ENCODE measurements around the gene ANKDD1B.
"Not testable (repeated sequence)": the region's sequence is repeated elsewhere in the genome, so short reads cannot be mapped to it uniquely, and the experiment has no call there.

Gene ANKDD1B

DNA sequence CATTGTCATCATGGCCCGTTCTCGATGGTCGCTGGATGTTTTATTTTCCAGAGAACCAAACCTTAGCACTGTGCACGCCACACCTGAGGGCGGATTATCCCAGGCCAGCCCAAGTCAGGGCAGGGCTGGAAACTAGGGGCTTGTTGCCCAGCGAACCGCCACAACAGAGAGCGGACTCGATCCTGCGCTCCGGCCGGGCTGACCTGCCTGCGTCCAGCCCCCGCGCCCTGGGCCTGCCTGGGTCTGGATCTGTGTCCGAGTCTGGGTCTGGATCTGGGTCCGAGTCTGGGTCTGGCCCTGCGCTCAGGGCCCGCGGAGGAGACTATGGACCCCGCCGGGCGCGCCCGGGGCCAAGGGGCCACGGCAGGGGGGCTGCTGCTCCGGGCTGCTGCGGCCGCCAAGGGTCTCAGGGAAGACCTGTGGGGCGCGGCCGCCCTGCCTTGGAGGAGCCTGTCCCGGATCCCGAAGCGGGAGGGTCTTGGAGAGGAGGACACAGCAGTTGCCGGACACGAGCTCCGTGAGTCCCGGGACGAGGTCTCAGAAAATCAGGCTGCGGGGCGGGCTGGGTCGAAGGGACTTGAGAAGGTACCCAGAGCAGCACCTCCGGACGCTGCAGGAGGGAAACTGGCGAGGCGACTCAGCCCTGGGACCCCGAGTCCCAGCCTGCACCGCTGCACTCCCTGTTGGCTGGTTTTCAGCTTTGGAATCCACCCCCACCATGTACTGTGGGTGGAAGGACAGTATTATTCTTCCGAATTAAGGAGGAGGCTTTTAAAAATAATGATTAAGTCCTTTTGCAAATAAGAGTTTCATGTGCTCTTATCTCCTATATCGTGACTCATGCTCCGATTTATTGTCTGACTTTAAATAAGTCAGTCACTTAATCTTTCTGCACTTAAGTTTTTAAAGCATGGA is at the start of gene ANKDD1B:
Gene ANKDD1B, plus strand, starts transcription at position 143 of the 915 bp plus-strand sequence. Its CDS starts 182 bp downstream, at position 325.
- DNase-seq (ENCODE audit: low read depth, low spot score) = no peak

GRCh38 chr5:75565991-75566709 is 45.1 kb upstream of the ANKDD1B start:
- not testable (repeated sequence) for DNase-seq (ENCODE audit: low read depth, low spot score)

DNA sequence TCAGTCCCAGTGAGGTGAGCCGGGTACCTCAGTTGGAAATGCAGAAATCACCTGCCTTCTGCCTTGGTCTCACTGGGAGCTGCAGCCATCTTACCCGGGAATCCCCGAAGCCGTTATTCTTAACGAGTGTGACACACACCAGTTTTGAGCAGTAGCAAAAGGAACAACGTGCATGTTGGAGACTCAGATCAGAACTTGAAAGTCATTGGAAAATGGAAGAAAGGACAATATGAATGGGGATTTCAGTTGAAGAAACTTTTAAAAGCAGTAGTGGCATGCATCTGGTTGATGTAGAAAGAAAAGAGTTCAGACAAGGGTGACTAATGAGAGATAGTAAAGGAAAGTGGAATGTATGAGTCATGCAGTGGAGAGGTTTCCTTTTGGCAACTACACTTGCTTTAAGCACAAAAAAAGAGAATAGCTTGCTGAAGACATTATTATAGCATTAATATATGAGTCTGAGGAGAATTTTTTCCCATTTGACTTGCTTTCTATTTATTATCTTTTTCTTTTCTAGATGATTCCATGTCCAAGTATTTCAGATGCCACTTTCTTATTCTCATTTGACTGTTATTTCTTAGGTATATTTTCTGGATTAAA is 44.4 kb upstream of the ANKDD1B start:
- DNase-seq (ENCODE audit: low read depth, low spot score) = peak; percentile 3

DNA sequence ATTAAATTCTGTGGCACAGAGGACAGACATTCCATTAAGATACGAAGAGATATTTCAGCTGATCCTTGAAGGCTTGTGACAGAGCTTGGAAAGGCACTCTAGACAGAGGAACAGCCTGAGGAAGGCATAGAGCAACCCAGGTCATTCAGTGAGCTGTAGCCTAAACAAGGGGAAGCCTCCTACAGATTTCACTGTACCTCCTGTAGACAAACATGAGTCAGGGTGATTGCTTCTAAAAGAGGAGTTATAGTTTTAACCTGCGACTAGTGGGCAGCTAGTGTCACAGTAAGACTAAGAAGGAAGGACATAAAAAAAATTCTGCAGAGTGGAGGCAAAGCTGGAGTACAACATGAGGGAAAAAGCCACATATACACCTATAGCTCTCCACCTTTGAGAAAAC is 43.5 kb upstream of the ANKDD1B start:
- DNase-seq (ENCODE audit: low read depth, low spot score) = no peak

- no peak for DNase-seq (ENCODE audit: low read depth, low spot score)
These were observed 43.1 kb upstream of the ANKDD1B start for GRCh38 chr5:75568202-75568601.

DNA sequence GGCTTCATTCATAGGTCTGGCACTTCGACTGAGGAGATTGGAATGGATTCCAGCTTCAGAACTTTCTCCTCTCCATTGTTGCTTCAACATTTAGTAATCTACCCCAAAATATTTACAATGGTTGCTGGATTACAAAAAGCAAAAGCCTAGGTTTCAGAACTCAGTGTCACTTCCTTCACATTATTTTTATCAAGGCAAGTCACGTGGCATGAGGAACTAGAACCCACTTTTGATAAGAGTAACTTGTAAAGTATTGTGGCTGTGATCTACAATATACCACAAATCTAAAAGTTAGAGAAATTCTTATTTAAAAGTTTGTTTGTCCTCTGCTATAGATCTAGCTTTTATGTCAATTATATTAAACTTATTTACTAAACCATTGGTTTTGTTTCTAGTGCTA is 39.7 kb upstream of the ANKDD1B start:
- DNase-seq (ENCODE audit: low read depth, low spot score) = no peak

- no peak for DNase-seq (ENCODE audit: low read depth, low spot score)
These were observed 36.5 kb upstream of the ANKDD1B start for GRCh38 chr5:75574791-75575190.

GRCh38 chr5:75578280-75578679 is 33.0 kb upstream of the ANKDD1B start:
- DNase-seq (ENCODE audit: low read depth, low spot score) = not testable (repeated sequence)

- no peak for DNase-seq (ENCODE audit: low read depth, low spot score)
These were observed 26.6 kb upstream of the ANKDD1B start for GRCh38 chr5:75584641-75585040.

DNA sequence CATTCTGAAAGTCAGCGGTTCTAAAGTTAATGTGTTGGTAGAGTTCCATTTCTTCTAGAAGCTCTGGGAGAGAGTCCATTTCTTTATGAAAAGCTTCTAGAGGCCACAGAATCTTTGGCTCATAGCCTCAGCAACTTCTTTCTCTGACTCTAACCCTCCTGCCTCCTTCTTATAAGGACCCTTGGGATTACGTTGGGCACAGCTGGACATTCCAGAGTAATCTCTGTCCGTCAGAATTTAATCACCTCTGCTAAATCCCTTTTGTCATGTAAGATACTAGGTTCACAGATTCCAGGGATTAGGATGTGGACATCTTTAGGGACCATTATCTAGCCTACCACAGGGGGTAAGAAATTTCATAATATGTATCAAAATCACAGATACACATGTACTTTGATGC is 22.6 kb upstream of the ANKDD1B start:
- no peak for DNase-seq (ENCODE audit: low read depth, low spot score)

DNA sequence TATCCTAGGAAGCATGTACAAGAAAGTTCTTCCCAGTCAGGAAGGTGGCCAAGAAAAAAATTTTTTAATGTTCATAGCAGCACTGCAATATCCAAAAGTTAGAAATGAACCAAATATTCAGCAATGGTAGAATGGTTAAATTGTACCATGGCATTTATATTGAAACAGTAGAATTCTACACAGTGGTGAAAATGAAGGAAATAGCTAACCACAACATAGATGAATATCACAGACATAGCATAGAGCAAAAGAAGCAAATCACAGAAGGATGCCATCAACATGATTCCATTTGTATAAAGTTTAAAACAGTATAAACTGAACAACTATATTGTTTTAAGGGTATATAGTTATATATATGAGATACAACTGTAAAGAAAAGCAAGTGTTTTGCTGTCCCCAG is 10.7 kb upstream of the ANKDD1B start:
- DNase-seq (ENCODE audit: low read depth, low spot score) = no peak

DNA sequence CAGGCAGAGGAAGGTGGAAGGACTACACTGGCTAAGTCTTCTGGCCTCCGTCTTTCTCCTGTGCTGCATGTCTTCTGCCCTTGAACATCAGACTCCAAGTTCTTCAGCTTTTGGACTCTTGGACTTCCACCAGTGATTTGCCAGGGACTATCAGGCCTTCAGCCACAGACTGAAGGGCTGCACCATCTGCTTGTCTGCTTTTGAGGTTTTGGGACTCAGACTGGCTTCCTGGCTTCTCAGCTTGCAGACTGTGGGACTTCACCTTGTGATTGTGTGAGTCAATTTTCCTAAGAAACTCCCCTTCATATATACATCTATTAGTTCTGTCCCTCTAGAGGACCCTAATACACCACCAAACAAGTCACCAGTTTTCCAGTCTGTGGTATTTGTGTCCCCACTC is 9.7 kb upstream of the ANKDD1B start:
- no peak for DNase-seq (ENCODE audit: low read depth, low spot score)

DNA sequence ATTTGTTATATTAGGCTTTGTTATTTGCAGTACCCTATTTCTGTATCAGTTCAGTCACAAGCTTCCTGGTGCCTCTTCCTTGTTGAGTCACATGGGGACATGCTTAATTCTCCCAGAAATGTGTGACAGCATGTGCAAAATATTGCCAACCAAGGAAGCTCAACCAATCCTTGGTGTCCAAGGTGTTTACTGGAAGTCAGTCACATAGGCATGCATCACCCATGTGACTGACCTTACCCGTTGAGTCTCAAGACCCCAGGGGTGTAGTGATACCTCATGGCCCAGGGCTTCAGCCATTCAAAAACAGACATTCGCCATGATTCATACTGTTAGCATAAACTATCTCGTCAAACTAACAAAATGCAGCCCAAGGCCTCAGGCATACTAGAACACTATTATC is 9.3 kb upstream of the ANKDD1B start:
- no peak for DNase-seq (ENCODE audit: low read depth, low spot score)

- DNase-seq (ENCODE audit: low read depth, low spot score) = no peak
These were observed 7.9 kb upstream of the ANKDD1B start for GRCh38 chr5:75603371-75603770.

- no peak for DNase-seq (ENCODE audit: low read depth, low spot score)
These were observed 7.4 kb upstream of the ANKDD1B start for GRCh38 chr5:75603821-75604220.

DNA sequence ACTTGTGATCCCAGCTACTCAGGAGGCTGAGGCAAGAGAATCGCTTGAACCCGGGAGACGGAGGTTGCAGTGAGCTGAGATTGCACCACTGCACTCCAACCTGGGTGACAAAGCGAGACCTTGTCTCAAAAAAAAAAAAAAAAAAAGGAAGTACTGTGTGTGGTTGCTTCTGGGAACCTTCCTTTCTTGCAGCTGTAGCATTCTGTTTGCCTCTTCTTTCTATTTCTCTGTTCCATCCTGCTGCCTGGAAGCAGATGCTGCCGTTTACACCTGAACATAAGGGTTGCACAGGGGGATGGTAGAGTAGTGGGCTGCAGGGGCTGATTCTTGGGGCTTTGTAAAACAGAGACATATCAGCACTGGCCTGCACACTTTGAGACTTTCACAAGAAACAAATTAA is 3.9 kb upstream of the ANKDD1B start:
- DNase-seq (ENCODE audit: low read depth, low spot score) = not testable (repeated sequence)

DNA sequence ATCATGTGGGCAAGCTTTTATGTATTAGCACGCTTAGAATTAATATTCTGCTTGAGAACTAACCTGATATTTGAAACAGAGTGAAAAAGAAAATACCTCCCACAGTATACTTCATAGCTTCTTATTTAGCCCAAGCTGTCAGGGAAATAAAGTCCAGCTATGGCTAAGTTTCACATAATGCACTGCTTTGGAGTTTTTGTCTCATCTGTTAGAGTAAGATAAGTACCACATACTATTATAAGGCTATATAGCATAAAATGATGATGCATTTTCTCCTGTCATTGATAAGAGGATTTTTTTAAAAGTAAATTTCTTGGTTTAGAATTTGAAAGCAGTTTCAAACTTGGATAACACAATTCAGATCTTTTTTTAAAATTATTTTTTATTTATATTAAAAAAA is 2.4 kb upstream of the ANKDD1B start:
- DNase-seq (ENCODE audit: low read depth, low spot score) = no peak

DNA sequence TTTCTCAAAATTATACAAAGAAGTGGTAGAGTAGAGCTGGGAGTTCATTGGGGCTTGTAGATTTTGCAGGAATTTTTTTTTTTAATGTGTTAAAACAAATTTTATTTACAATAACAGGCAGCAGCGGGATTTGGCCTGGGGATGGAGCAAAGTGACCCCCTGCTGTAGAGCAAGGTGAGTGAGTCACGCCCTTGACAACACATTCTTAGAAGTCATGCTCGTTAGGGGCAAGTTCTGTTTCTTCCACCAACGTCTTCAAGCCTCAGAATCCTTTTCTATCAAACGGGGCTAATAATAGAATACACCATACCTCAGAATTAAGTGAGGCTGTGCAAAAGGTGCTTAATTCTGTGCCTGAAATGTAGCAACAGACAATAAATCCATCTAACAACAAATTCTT is 1.1 kb upstream of the ANKDD1B start:
- DNase-seq (ENCODE audit: low read depth, low spot score) = peak; percentile 17

DNA sequence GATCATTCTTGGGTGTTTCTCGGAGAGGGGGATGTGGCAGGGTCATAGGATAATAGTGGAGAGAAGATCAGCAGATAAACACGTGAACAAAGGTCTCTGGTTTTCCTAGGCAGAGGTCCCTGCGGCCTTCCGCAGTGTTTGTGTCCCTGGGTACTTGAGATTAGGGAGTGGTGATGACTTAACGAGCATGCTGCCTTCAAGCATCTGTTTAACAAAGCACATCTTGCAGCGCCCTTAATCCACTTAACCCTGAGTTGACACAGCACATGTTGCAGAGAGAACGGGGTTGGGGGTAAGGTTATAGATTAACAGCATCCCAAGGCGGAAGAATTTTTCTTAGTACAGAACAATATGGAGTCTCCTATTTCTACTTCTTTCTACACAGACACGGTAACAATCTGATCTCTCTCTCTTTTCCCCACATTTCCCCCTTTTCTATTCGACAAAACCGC is 368 bp upstream of the ANKDD1B start:
- not testable (repeated sequence) for DNase-seq (ENCODE audit: low read depth, low spot score)

GRCh38 chr5:75612226-75612569 is 945 bp downstream of the ANKDD1B start:
- no peak for DNase-seq (ENCODE audit: low read depth, low spot score)

GRCh38 chr5:75612901-75613300 is 1.6 kb downstream of the ANKDD1B start:
- no peak for DNase-seq (ENCODE audit: low read depth, low spot score)

DNA sequence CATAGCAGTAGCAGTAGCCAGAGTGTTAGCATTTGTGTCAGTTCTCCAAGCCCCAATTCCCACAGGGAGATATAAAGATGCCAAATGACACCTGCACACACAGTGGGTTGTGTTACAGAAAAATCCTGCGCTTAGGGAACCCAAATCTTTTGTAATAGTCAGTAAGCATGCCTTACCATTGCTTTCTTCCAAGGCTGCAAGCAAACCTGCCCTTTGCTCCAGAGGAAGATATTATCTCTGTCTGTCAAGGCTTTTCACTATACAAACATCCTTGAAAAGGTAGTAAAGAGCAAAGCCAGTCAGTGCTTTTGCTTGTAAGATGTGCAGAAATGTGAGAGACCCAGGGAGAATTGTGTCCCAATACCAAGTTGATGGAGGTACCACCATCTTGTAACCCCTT is 2.9 kb downstream of the ANKDD1B start:
- no peak for DNase-seq (ENCODE audit: low read depth, low spot score)
